ENCODE measurements around the gene ST6GALNAC3.

DNA sequence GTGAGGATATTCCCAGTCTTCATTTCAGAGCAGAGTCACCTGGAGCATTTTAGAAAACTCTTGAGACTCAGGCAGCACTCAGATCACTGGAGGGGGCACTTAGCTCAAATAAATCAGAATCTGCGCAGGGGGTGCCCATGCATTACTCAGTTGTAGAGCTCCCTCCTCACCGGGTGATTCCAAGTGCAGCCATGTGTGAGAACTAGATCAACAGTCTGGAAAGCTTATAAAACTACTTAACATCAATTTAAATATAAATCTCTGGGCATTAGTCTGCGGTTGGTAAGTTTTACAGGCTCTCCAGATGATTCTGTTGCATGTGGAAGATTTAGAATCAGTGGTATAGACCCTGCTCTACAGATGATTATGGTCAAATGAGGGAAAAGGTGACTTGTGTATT, 128.6 kb downstream of the ST6GALNAC3 start:
- TF ChIP-seq CTCF (IDR thresholded peaks at IDR 0.05; ENCODE audit: low read depth, low read length, poor library complexity, severe bottlenecking) = no peak
- no peak for TF ChIP-seq EZH2phosphoT487 (IDR thresholded peaks at IDR 0.05; ENCODE audit: borderline replicate concordance, low read length)
